ENCODE measurements around the gene DLG2.

Gene DLG2

GRCh38 chr11:85096939-85097338, 530.2 kb downstream of the DLG2 start:
- H3K36me3 ChIP-seq (ENCODE audit: insufficient read depth, low read length): no peaks in the 10 kb centered on the region
- H3K4me3 ChIP-seq (ENCODE audit: low read depth in 1 of 2, low read length in 2 of 2): no peak overlapping the region
- H3K9me3 ChIP-seq (ENCODE audit: low read length): no peaks in the 10 kb centered on the region
- H3K9ac ChIP-seq (ENCODE audit: low read length): no peak overlapping the region
- H3K27ac ChIP-seq (ENCODE audit: low read depth, low read length): no peak overlapping the region
- H3K27me3 ChIP-seq (ENCODE audit: control insufficient read depth in 1 of 2, insufficient read depth in 2 of 2, low read length in 2 of 2): no peaks in the 10 kb centered on the region
- no peaks in the 10 kb centered on the region for H3K4me1 ChIP-seq (ENCODE audit: insufficient read depth, low read length)

- Histone ChIP-seq H3K4me3 (ENCODE audit: low read depth in 1 of 2, low read length in 2 of 2) (no peak overlapping the region), H3K4me1 (ENCODE audit: insufficient read depth, low read length) (no peaks in the 10 kb centered on the region), H3K9me3 (ENCODE audit: low read length) (no peaks in the 10 kb centered on the region), H3K27me3 (ENCODE audit: control insufficient read depth in 1 of 2, insufficient read depth in 2 of 2, low read length in 2 of 2) (no peaks in the 10 kb centered on the region), H3K36me3 (ENCODE audit: insufficient read depth, low read length) (no peaks in the 10 kb centered on the region), H3K27ac (ENCODE audit: low read depth, low read length) (no peak overlapping the region), H3K9ac (ENCODE audit: low read length) (no peak overlapping the region)
Measured at GRCh38 chr11:85095239-85095638, 531.9 kb downstream of the DLG2 start.

GRCh38 chr11:85094795-85095194, 532.3 kb downstream of the DLG2 start:
- Histone ChIP-seq H3K4me1 (ENCODE audit: insufficient read depth, low read length) (no peaks in the 10 kb centered on the region), H3K9me3 (ENCODE audit: low read length) (no peaks in the 10 kb centered on the region), H3K36me3 (ENCODE audit: insufficient read depth, low read length) (no peaks in the 10 kb centered on the region), H3K27me3 (ENCODE audit: control insufficient read depth in 1 of 2, insufficient read depth in 2 of 2, low read length in 2 of 2) (no peaks in the 10 kb centered on the region), H3K9ac (ENCODE audit: low read length) (no peak overlapping the region), H3K4me3 (ENCODE audit: low read depth in 1 of 2, low read length in 2 of 2) (no peak overlapping the region), H3K27ac (ENCODE audit: low read depth, low read length) (no peak overlapping the region)

- Histone ChIP-seq H3K4me1 (ENCODE audit: insufficient read depth, low read length) (no peaks in the 10 kb centered on the region), H3K9ac (ENCODE audit: low read length) (no peak overlapping the region), H3K4me3 (ENCODE audit: low read depth in 1 of 2, low read length in 2 of 2) (no peak overlapping the region), H3K36me3 (ENCODE audit: insufficient read depth, low read length) (no peaks in the 10 kb centered on the region), H3K27me3 (ENCODE audit: control insufficient read depth in 1 of 2, insufficient read depth in 2 of 2, low read length in 2 of 2) (no peaks in the 10 kb centered on the region), H3K9me3 (ENCODE audit: low read length) (no peaks in the 10 kb centered on the region), H3K27ac (ENCODE audit: low read depth, low read length) (no peak overlapping the region)
Measured at GRCh38 chr11:85089654-85090053, 537.5 kb downstream of the DLG2 start.

- H3K4me1 ChIP-seq (ENCODE audit: insufficient read depth, low read length): no peaks in the 10 kb centered on the region
- H3K27ac ChIP-seq (ENCODE audit: low read depth, low read length): no peak overlapping the region
- no peak overlapping the region for H3K9ac ChIP-seq (ENCODE audit: low read length)
- H3K27me3 ChIP-seq (ENCODE audit: control insufficient read depth in 1 of 2, insufficient read depth in 2 of 2, low read length in 2 of 2): no peaks in the 10 kb centered on the region
- no peaks in the 10 kb centered on the region for H3K36me3 ChIP-seq (ENCODE audit: insufficient read depth, low read length)
- no peaks in the 10 kb centered on the region for H3K9me3 ChIP-seq (ENCODE audit: low read length)
- H3K4me3 ChIP-seq (ENCODE audit: low read depth in 1 of 2, low read length in 2 of 2): no peak overlapping the region
Measured at GRCh38 chr11:85088286-85088685, 538.9 kb downstream of the DLG2 start.

GRCh38 chr11:85086504-85087284, 540.5 kb downstream of the DLG2 start:
- Histone ChIP-seq H3K27ac (ENCODE audit: low read depth, low read length) (no peak overlapping the region), H3K36me3 (ENCODE audit: insufficient read depth, low read length) (no peaks in the 10 kb centered on the region), H3K27me3 (ENCODE audit: control insufficient read depth in 1 of 2, insufficient read depth in 2 of 2, low read length in 2 of 2) (no peaks in the 10 kb centered on the region), H3K4me1 (ENCODE audit: insufficient read depth, low read length) (no peaks in the 10 kb centered on the region), H3K4me3 (ENCODE audit: low read depth in 1 of 2, low read length in 2 of 2) (no peak overlapping the region), H3K9ac (ENCODE audit: low read length) (no peak overlapping the region), H3K9me3 (ENCODE audit: low read length) (no peaks in the 10 kb centered on the region)

- Histone ChIP-seq H3K27me3 (ENCODE audit: control insufficient read depth in 1 of 2, insufficient read depth in 2 of 2, low read length in 2 of 2) (no peaks in the 10 kb centered on the region), H3K27ac (ENCODE audit: low read depth, low read length) (no peak overlapping the region), H3K4me3 (ENCODE audit: low read depth in 1 of 2, low read length in 2 of 2) (no peak overlapping the region), H3K9ac (ENCODE audit: low read length) (no peak overlapping the region), H3K9me3 (ENCODE audit: low read length) (no peaks in the 10 kb centered on the region), H3K4me1 (ENCODE audit: insufficient read depth, low read length) (no peaks in the 10 kb centered on the region), H3K36me3 (ENCODE audit: insufficient read depth, low read length) (no peaks in the 10 kb centered on the region)
Measured at GRCh38 chr11:85076535-85077330, 550.4 kb downstream of the DLG2 start.

- Histone ChIP-seq H3K4me3 (ENCODE audit: low read depth in 1 of 2, low read length in 2 of 2) (no peak overlapping the region), H3K27ac (ENCODE audit: low read depth, low read length) (no peak overlapping the region), H3K9me3 (ENCODE audit: low read length) (no peaks in the 10 kb centered on the region), H3K27me3 (ENCODE audit: control insufficient read depth in 1 of 2, insufficient read depth in 2 of 2, low read length in 2 of 2) (no peaks in the 10 kb centered on the region), H3K36me3 (ENCODE audit: insufficient read depth, low read length) (no peaks in the 10 kb centered on the region), H3K9ac (ENCODE audit: low read length) (no peak overlapping the region), H3K4me1 (ENCODE audit: insufficient read depth, low read length) (no peaks in the 10 kb centered on the region)
Measured at GRCh38 chr11:85062659-85063058, 564.5 kb downstream of the DLG2 start.

- Histone ChIP-seq H3K4me3 (ENCODE audit: low read depth in 1 of 2, low read length in 2 of 2) (no peak overlapping the region), H3K27ac (ENCODE audit: low read depth, low read length) (no peak overlapping the region), H3K4me1 (ENCODE audit: insufficient read depth, low read length) (no peaks in the 10 kb centered on the region), H3K36me3 (ENCODE audit: insufficient read depth, low read length) (no peaks in the 10 kb centered on the region), H3K27me3 (ENCODE audit: control insufficient read depth in 1 of 2, insufficient read depth in 2 of 2, low read length in 2 of 2) (no peaks in the 10 kb centered on the region), H3K9ac (ENCODE audit: low read length) (no peak overlapping the region), H3K9me3 (ENCODE audit: low read length) (no peaks in the 10 kb centered on the region)
Measured at GRCh38 chr11:85052636-85053035, 574.5 kb downstream of the DLG2 start.

GRCh38 chr11:85048801-85049200, 578.3 kb downstream of the DLG2 start:
- no peaks in the 10 kb centered on the region for H3K9me3 ChIP-seq (ENCODE audit: low read length)
- H3K9ac ChIP-seq (ENCODE audit: low read length): no peak overlapping the region
- H3K27me3 ChIP-seq (ENCODE audit: control insufficient read depth in 1 of 2, insufficient read depth in 2 of 2, low read length in 2 of 2): no peaks in the 10 kb centered on the region
- no peaks in the 10 kb centered on the region for H3K4me1 ChIP-seq (ENCODE audit: insufficient read depth, low read length)
- no peaks in the 10 kb centered on the region for H3K36me3 ChIP-seq (ENCODE audit: insufficient read depth, low read length)
- no peak overlapping the region for H3K4me3 ChIP-seq (ENCODE audit: low read depth in 1 of 2, low read length in 2 of 2)
- H3K27ac ChIP-seq (ENCODE audit: low read depth, low read length): no peak overlapping the region

GRCh38 chr11:85045716-85046115, 581.4 kb downstream of the DLG2 start:
- Histone ChIP-seq H3K36me3 (ENCODE audit: insufficient read depth, low read length) (no peaks in the 10 kb centered on the region), H3K27me3 (ENCODE audit: control insufficient read depth in 1 of 2, insufficient read depth in 2 of 2, low read length in 2 of 2) (no peaks in the 10 kb centered on the region), H3K4me1 (ENCODE audit: insufficient read depth, low read length) (no peaks in the 10 kb centered on the region), H3K9ac (ENCODE audit: low read length) (no peak overlapping the region), H3K27ac (ENCODE audit: low read depth, low read length) (no peak overlapping the region), H3K4me3 (ENCODE audit: low read depth in 1 of 2, low read length in 2 of 2) (no peak overlapping the region), H3K9me3 (ENCODE audit: low read length) (no peaks in the 10 kb centered on the region)
